GM18867 (cell line): ENCODE measurements around the gene ANO6.

Experiments
- ATAC-seq: cut with Tn5 transposase; IDR thresholded peaks from one replicate; pipeline ENCODE4 v1.9.1; 2021; ENCODE audit warnings: mild to moderate bottlenecking, moderate library complexity; ENCODE audit not compliant: unreplicated experiment

Gene ANO6

DNA sequence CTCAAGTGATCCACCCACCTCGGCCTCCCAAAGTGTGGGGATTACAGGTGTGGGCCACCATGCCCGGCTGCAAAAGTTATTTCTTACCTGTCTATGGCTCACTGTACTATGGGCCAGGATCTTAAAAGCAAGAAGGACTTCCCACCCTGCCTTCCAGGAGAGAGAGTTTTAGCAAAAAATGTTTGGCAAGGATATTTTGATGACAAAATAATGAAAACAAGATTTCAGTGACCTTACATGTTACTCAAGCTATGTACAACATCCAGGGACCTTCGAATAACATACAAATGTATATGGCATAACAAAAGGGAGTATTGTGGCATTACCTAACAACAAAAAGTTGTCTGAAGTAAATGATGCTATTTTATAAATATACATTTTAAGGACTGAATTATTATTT lies 55.1 kb downstream of the ANO6 start:
- no peak for ATAC-seq

DNA sequence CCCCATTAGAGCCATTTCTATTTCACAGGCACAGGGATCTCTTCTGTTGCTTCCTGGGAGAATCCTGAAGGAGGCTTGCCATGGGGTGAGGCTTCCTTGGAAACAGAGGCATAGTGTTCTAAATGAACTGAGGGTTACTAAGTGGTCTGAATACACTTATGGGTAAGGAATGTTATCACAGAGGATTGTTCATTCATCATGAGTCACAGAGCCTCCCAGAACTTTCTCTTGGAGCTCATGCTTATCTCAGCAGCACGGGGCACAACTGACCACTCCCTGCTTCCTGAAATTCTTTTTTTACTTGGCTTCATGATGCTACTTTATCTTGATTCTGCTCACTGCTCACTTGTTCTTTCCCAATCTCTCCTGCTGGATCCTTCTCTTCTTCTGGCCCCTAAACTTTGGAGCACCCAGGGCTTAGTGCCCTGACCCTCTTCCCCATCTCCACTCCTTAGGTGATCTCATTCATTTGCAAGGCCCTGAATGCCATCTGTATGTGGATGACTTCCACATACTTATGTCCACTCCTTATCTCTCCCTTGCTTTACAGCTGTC lies 57.9 kb downstream of the ANO6 start:
- no peak for ATAC-seq

- ATAC-seq, result no peak
Measured at GRCh38 chr12:45276154-45276755, 60.4 kb downstream of the ANO6 start.

DNA sequence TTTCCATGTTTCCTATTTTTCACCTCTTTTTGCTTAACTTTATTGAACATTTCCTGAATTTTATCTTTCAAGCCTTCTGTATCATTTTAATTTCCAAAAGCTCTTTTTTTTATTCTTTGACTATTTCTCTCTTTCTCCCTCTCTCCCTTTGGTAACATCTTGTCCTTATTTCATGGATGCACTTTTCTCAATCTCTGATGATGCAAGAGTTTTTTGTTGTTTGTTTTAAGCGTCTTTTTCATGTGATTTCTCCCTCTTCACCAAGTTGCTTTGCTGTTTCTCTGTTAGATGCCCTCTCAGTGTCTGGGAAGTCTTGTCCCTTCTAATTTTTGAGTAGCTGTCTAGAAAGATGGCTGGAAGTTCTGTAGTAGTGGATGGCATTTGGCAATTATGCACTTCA lies 62.6 kb downstream of the ANO6 start:
- no peak for ATAC-seq

GRCh38 chr12:45279931-45280830 lies 64.3 kb downstream of the ANO6 start:
- ATAC-seq, result no peak

DNA sequence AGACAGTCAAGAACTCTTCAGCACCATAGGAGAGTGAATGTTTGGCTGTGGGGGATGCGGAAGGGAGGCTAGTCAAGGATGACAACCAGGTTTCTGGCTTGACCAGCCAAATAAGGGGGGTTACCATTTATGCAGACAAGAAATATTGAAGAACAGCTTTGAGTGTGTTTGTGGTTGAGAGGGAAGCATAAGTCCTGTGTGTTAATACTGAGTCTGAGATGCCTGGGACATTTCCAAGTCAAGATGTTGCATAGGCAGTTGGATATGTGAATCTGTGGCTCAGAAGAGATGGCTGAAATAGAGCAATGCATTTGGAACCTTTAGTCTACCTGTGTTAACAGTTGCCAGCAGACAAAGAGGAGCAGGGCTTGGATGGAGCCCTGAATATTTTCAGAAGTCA lies 66.1 kb downstream of the ANO6 start:
- ATAC-seq, result no peak

GRCh38 chr12:45282411-45282810 lies 66.5 kb downstream of the ANO6 start:
- no peak for ATAC-seq

GRCh38 chr12:45284096-45284901 lies 68.4 kb downstream of the ANO6 start:
- no peak for ATAC-seq

- ATAC-seq, result no peak
Measured at GRCh38 chr12:45285717-45286116, 69.8 kb downstream of the ANO6 start.

- no peak for ATAC-seq
Measured at GRCh38 chr12:45286621-45287020, 70.7 kb downstream of the ANO6 start.

- no peak for ATAC-seq
Measured at GRCh38 chr12:45289245-45290215, 73.6 kb downstream of the ANO6 start.

GRCh38 chr12:45290216-45290605 lies 74.3 kb downstream of the ANO6 start:
- no peak for ATAC-seq

DNA sequence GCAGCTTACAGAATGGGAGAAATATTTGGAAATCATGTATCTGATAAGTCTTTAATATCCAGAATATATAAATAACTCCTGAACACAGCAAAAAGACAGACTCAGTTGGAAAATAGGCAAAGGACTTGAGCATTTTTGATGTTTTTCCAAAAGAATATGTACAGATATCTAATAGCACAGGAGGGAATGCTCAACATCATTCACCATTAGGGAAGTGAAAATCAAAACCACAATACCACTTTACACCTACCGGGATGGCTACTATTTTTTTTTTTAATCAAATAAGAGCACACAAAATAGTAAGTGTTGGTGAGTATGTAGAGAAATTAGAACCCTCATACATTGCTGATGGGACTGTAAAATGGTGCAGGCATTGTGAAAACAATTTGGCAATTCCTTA lies 75.6 kb downstream of the ANO6 start:
- ATAC-seq, result peak; percentile 44

DNA sequence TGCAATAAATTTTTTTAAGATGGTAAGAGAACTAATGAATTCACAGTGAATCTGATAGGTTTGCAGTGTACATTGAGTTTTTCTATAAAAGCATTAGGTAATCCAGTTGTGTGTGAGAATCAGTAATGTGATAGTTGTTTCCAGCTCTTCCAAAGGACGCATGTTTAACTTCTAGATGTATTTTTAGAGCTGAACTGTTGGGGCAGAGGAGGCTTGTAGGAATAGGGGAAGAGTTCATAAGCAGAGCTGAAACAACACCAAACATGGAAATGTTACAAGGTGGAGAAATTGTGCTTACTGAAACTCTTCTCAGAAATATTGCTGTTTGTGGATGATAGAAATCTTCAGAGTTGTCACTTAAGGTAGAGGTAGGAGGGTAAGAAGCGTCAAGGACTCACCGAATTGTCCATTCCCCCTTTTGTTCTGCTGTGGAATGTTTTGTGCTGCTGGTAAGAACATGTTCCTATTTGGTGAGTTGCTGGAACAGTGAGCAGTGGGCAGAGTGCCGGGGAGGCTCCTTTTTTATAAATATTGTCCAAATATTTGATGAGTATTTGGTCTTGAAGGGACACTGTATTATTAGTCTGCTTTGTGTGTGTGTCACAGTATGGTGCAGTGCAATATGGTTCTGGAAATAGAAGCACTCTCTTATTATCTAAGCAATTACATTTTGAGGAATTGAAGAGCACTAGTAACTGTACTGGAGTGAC lies 76.7 kb downstream of the ANO6 start:
- no peak for ATAC-seq

DNA sequence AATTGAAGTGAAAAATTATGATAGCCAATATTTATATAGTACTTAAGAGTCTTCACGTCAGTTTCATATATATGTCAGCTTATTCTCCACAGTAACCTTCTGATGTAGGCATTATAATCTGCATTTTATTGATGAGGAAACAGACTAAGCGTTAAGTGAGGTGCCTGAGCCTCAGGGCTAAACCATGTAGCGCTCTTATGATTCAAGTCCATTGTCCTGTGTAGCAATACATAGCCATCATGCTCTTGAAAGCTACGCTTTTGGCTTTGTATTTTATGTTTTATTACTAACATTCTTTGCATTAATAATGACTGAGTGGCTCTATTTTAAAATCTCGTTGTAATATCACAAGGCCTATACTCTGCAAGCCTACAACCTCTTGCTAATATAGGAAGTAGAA lies 79.0 kb downstream of the ANO6 start:
- ATAC-seq, result no peak

- ATAC-seq, result no peak
Measured at GRCh38 chr12:45296046-45296586, 80.2 kb downstream of the ANO6 start.

- ATAC-seq, result no peak
Measured at GRCh38 chr12:45298047-45298446, 82.2 kb downstream of the ANO6 start.

GRCh38 chr12:45298721-45299692 lies 83.1 kb downstream of the ANO6 start:
- ATAC-seq, result no peak
